NCI-H510A (cell line): Measurements from ENCODE around the gene MED15.
"Not testable (repeated sequence)": the region's sequence is repeated elsewhere in the genome, so short reads cannot be mapped to it uniquely, and the experiment has no call there.

Source experiments
- DNase-seq: peaks from one replicate; lab custom pipeline; 2025; lab: John Stamatoyannopoulos, UW

Gene MED15

DNA sequence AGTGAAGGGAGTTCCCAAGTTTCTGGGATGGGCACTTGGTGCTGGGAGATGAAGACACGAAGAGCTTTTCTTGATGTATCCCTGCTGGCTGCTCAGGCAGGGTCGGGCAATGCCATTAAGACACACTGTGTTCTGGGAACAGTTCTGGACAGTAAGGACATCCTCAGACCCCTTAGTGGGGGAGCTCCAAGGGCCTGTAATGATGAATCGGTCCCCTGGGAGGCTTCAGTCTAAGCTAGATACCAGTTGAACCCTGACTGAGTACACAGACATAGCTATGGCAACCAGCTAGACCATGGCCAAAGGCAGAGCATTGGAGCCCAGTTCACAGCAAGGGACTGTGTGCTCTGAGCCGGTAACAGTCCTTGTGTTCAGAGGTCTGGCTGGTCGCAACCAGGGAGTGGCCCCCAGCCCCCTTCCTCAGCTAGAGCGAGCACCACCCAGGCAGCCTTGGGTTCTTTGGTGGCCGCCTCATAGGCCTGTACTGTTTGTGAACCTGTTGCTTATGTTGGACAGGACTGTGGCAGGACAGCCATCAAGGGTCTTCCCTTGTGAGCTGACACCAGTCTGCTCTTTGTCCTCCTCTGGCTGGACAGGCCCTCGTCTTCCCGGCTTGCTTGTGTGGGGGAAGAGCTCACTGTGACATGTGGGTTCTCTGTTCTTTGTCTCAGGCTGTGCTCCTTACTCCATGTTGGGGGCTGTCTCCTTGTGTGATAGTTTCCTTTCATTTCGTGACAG lies 25.0 kb downstream of the MED15 start:
- DNase-seq = no peak

DNA sequence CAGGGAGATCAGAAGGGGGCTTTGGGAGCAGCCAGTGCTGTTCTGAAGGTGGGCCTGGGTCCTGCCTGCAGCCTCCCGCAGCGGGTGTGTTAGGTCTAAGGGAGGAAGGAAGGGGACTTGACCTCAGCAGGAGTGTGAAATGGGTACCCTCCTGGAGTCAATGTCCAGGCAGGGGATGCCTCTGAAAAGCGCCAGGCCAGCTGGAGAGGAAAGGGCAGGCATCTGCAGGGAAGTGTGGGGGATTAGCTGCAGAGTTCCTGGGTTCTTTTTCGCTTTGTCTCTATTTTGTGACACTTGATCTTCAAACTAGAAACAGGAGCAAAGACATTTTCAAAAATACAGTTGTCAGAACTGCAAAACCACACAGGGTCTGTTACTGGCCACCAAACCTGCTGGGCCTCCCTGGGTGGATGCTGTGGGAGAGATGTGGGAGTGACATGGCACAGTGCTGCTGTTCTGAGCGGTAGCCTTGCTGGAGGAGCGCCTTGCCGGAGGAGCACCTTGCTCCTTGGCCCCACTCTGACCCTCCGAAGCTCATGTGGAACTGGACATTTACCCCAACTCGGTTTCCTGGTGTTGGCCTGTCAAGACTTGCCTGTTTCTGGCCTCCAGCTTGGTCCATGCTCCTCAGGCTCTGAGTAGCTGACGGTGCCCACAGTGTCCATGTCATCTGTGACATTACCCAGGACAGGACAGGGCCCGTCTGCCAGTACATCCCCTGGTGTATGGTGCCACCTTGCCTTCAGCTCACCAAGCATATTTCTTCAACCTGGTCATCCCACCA lies 25.9 kb downstream of the MED15 start:
- no peak for DNase-seq

DNA sequence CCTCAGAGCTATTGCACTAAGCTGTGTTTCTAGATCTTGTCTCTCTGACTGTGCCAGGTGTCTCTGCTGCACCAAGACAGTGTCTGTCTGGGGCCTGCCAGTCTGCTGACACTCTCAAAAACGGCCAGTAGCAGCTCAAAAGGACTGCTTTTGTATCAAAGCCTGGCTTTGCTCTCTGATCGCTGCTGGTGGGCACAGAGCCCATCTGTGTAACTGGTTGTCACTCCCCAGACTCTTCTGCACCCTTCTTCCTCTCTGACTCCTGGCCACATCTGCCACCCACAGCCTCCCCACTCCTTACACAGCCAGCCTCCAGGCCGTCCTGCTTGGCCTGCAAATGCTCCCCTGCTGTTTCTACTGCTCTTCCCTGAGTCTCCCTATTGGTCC lies 26.5 kb downstream of the MED15 start:
- no peak for DNase-seq

DNA sequence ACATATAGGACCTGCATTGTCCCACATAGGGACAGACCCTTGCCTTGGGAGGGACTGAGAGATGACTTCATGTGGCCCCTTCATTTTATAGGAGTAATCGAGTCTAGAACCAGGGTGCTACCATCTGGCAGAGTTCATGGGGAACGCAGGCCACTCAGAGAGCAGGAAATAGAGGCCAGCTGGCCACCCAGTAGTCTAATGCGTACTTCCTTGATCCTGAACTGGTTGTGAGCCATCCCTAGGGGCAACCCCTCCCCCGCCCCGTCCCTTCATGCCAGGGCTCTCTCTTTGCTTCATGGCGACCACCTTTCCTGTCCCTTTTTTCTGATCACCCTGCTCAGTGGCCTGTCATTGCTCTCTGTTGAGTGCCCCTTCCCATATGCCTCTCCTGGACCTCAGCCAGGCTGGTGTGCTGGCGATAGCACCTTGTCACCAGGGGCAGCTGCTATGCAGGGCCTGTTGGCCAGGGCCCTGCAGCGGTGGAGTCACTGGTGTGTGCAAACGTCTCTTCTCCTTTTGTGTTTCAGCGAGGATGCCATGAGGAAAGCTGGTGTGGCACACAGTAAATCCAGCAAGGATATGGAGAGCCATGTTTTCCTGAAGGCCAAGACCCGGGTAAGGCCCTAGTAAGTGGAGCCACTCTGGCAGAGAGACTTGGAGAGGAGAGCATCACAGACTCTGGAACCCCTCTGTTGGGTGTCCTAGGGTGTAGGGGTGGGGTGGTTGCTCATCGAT lies 29.3 kb downstream of the MED15 start:
- no peak for DNase-seq

DNA sequence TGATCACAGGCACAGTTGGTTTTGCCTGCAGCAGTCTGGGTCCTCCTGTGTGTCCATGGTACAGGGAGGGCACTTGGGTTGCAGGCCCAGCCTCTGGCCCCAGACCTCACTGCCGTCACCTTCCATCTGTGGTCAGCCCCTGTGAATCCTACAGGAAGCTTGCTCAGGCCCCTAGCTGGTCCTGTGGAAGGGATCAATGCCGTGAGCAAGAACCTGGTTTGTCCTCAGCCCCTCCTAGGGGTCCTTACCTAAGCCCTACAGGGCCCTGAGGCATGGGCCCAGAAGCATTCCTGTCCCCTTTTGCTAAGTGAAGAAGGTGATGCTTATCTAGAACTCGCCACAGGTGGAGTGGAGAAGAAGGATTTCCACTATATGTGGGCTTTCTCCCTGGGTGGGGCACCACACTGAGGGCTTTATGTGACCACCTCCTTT lies 29.9 kb downstream of the MED15 start:
- DNase-seq = no peak

DNA sequence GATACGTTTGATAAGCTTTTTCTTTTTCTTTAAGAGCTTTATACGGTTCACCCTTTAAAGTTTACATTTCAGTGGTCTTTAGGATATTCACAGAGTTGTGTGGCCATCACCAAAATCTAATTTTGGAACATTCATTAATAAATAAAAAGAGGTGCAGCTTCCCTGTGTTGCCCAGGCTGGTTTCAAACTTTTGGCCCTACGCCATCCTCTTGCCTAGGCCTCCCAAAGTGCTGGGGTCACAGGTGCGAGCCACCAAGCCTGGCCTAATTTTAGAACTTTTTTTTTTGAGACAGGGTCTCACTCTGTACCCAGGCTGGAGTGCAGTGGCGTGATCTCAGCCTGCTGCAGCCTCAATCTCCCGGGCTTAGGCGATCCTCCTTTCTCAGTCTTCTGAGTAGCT lies 30.6 kb downstream of the MED15 start:
- DNase-seq = no peak

DNA sequence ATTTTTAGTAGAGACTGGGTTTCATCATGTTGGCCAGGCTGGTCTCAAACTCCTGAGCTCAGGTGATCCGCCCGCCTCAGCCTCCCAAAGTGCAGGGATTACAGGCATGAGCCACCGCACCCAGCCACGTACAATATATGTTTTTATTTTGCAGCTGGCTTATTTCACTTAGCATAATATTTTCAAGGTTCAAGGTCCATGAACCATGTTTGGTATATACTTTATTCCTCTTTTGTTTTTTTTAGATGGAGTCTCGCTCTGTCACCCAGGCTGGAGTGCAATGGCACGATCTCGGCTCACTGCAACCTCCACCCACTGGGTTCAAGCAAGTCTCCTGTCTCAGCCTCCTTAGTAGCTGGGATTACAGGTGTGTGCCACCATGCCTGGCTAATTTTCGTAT lies 31.5 kb downstream of the MED15 start:
- not testable (repeated sequence) for DNase-seq

DNA sequence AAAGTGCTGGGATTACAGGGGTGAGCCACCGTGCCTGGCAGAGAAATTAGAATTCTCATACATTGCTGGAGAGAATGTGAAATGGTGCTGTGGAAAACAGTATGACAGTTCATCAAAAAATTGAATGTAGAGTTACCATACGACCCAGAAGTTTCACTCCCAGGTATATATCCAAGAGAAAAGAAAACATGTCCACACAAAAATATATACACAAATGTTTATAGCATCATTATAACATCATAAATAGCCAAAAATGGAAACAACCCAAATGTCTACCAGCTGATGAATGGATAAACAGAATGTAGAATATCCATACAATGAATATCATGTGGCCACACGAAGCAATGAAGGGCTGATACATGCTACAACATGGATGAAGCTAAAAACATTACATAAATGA lies 34.6 kb downstream of the MED15 start:
- no peak for DNase-seq

DNA sequence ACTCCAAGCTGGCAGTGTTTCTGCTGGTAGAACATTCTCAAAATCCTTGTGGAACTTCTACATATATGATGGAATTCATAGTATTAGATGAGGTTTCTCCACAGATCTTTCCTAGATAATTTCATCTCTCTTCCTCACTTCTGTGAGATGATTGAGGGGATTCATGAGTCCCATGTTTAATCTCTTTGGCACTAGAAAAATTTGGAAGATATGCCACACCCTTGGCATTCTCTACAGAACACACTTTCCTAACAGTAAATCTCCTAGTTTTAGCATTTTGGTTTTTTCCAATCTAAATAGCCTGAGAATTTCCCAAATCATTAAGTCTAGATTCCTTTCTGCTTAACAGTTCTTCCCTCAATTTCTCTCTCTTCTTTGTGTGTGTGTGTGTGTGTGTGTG lies 35.3 kb downstream of the MED15 start:
- DNase-seq = no peak

DNA sequence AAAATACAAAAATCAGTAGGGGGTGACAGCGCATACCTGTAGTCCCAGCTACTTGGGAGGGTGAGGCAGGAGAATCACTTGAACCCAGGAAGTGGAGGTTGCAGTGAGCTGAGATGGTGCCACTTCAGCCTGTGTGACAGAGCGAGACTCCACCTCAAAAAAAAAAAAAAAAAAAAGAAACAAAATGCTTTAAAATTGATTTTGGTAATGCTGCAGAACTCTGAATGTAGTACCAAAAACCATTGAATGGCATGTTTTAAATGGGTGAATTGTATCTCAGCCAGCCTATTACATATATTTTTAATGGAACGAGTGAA lies 37.9 kb downstream of the MED15 start:
- DNase-seq = not testable (repeated sequence)

DNA sequence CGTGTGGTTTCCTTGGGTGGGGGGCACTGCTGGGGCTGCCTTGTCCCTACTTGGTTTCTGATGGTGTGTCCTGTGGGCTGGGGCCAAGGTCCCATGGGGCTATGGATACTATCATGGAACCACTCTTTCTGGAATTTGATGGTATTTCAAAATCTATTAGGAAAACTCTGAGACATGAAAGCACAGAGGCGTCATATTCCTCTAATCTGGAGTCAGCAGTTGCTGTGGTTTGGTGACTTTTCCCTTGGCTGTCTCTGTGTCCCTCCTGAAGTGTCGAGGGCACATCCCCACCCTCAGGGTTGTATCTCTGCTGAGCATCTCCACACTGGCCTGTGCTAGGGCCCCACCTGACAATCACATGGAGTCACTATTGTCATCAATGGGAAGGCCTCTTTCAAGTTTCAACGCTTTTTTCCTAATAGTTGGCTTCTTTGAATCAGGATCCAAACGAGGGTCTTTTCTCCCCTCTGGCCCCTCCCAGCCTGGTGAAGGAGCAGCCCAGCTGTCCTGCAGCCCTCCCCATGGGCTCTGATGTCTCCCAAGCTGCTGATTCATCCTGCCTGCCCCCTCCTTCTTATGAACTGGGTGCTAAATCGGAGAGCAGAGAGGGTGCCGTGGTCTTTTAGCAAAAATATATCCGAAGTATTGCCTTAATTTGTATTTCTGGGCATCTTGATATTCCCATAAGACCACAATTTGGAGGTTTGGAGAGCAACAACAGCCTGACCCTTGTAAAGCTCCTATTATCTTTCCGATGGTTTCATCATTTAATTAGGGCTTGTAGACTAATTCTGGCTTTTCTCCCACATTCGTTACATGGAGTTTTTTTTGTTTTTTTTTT lies 38.5 kb downstream of the MED15 start:
- no peak for DNase-seq

DNA sequence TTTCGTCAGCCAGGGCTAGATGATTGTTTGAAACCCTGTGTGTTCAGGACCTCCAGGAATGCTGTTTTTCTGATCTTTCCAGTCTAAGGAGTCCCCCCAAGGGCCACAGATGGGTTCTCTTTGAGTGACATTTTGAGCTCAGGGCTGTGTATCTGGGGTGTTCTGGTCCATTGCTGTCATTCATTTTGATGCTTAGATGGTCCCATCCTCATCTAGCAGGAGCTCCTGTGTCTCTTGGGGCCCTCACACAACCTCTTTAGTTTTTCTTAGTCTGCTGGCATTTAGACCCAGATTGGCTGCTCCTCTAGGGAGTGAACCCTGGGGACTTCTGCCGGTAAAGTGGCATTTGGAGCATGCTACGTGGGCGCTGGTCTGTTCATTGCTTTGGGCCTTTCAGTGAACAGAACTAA lies 39.1 kb downstream of the MED15 start:
- DNase-seq = no peak

DNA sequence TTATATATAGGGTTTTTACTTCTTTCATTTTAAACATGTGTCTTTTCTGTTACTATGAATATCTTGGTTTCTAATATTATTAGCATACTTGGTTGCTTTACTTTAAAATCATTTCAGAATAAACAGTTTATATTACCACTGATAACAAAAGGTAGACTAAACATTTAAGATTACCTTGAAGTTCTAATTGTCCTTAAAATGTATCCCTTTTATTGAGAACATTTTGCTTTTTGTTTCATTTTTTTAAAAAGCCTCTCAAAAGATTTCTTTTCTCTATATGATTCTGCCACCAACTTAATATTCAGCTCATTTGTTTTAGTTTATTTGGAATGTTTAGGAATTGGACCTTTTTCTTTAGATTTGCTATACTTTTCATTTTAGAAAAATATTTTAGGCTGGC lies 39.6 kb downstream of the MED15 start:
- no peak for DNase-seq

DNA sequence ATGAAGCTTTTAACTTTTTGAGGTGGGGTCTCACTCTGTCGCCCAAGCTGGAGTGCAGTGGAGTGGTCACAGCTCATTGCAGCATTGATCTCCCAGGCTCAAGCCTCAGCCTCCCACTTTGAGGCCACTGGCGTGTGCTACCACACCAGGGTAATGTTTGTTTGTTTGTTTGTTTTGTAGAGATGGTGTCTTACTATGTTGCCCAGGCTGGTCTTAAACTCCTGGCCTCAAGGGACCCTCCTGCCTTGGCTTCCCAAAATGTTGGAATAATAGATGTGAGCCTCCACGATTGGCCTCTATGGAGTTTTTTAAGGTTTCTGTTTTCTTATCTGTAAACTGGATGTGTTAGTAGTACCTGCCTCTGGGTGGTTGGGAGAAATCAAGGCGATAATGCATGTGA lies 41.4 kb downstream of the MED15 start:
- DNase-seq = no peak

DNA sequence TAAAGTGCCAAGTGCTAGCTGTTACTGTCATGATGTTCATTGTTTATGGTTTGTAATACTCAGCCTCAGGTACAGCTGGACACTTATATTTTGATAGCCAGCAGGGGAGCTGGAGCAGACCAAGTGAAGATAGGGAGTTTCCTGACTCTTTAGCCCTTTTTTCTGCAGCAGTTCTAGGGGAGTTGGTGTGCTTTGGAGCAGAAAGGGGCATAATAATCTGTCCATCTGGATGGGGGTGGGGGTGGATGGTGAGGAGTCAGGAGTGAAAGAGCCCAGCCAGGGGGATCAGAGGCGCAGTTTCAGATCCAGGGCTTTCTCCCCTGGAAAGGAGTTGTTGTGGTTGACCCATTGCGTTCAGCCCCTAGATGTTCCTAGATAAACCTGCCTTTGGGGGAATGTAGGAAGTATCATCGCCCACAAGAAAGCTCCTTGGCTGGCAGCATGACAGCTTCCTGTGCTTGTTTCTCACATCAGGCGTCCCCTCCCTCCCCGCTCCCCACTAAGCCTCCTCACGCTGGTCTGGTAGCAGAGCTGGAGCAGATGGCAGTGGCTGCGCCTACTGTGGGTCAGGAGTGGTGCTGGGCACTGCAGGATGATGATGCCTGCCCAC lies 41.9 kb downstream of the MED15 start:
- DNase-seq = no peak

DNA sequence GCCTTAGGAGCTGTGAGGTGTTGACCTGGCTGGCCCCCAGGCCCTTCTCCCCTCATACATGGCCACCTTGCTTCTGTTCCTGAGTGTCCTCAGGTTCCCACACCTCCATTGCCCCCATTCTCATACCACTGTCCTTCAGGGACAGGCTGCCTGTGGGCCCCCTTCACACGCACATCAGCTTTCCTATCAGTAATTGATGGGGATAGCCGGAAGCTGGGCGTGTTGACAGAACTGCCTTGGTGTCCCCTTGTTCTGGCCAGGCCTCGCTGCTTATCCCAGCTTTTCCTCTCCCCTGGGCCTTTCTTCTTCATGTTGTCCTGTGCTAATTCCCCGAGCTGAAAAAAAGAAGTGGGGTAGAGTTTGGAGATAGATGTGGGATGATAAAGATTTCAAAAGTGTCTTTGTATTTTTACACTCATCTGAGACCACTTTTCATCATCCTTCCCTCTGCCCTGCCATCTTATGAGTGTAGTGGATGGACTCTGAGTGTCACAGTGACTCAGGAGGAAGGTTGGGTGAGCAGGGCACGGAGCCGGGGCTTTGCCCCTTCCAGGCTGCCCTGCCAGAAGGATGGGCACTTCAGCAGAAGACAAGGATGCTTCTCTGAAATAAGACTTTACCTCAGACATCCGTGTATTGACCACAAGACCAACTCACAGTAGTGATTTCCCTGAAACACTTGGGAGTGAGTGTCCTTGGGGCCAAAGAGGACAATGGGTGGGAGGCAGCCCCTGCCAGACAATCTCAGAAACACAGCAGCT lies 42.8 kb downstream of the MED15 start:
- DNase-seq = no peak

DNA sequence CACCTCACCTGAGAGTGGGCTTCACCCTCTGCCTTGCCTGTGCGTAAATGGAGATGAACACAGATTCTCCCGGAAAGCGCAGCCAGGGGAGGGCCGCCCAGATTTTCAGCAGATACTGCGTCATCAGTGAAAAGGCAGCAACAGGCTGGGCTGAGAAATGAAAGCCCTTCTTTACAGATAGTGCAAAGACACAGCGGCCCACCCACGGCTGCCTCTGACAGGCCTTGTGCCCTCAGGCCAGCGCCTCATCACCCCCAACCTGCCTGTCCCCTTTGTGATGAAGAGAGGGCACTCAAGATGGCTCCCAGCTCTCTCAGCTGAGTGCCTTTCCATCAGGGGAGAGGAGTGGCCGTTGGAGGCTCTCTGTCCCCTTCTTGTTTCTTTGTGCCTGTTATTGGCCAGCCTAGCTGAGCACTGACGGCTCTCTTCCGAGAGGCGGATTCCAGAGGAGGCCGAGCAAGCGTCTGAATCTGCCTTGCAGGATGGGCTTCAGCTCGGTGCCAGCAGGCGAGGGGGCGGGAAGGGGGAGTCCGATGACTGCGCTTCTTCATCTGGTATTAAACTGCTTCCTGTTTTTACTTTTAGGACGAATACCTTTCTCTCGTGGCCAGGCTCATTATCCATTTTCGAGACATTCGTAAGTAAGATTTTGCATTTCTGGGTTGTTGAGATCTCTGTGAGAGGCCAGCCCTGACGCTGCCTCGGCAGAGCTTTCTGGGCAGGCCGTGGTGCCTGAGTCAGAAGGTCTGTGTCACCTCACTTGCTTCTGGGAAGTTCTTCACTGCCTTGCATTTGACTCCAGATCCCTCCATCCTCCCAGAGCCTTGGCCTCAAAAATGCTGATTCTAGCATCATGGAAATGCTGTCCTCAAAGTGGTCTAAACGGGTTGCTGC lies 43.7 kb downstream of the MED15 start:
- DNase-seq = no peak

DNA sequence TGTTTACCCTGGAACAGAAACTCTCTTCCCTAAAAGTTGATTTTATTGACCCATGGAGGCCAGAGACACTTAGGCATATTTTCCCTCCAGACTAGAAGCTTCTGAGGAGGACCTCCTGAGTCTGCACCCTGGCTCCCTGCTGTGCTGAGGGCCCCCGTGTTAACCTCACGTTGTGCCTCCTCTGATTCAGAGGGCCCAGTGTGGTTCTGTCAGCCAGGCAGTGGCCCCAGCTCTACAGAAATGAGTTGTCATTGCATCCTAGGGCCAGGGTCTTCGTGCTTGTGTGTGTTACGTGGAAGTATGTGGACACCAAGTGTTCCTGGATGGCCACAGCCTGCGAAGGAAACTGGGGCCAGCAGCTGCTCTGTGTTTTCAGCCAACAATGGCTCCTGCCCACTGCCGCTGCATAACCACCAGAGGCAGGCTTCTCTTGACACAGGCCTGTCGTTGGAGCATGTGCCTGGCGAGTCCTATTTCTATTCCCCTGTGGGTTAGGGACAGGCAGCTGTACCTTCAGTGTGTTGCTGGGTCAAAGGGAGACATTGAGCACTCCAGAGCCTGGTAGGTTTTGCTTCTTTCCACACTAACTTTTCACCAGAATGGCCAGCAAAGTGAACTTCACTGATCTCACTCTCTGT lies 44.5 kb downstream of the MED15 start:
- no peak for DNase-seq
